NB4 (cell line): Measurements from ENCODE around the gene ZBTB9.

Experiments
- CTCF ChIP-seq: IDR thresholded peaks from one replicate; pipeline ENCODE4 v1.5.1; 2012; ENCODE audit warnings: low read depth, low read length
- POLR2A ChIP-seq: IDR thresholded peaks from 2 replicates; pipeline ENCODE4 v1.6.1; 2011; ENCODE audit warnings: mild to moderate bottlenecking; ENCODE audit not compliant: insufficient read length; ENCODE audit errors: extremely low read depth

- no peak for TF ChIP-seq CTCF
- TF ChIP-seq POLR2A = no peak
These were observed 35.6 kb upstream of the ZBTB9 start for GRCh38 chr6:33418690-33419291.
